ENCODE results near the gene ADGRD1. TPM values are rescaled to one million over a fixed set of nuclear protein-coding genes. Genes with fewer than 3 reads are reported as not detected.

ADGRD1 gene
- total RNA-seq, 1 donor from 2014 or later, result 108 TPM

- Histone ChIP-seq H3K4me3 (no peak overlapping the region), H3K36me3 (peaks cover 11% of the 10 kb centered on the region), H3K4me1 (no peaks in the 10 kb centered on the region), H3K27ac (no peak overlapping the region), H3K9me3 (no peaks in the 10 kb centered on the region), H3K27me3 (ENCODE audit: low read depth) (no peaks in the 10 kb centered on the region)
- DNase-seq (peak; percentile 35), ATAC-seq (no peak)
- intact Hi-C loops (cut with DNase I), result no loop called here
- TF ChIP-seq, protein P1, sequence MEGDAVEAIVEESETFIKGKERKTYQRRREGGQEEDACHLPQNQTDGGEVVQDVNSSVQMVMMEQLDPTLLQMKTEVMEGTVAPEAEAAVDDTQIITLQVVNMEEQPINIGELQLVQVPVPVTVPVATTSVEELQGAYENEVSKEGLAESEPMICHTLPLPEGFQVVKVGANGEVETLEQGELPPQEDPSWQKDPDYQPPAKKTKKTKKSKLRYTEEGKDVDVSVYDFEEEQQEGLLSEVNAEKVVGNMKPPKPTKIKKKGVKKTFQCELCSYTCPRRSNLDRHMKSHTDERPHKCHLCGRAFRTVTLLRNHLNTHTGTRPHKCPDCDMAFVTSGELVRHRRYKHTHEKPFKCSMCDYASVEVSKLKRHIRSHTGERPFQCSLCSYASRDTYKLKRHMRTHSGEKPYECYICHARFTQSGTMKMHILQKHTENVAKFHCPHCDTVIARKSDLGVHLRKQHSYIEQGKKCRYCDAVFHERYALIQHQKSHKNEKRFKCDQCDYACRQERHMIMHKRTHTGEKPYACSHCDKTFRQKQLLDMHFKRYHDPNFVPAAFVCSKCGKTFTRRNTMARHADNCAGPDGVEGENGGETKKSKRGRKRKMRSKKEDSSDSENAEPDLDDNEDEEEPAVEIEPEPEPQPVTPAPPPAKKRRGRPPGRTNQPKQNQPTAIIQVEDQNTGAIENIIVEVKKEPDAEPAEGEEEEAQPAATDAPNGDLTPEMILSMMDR (IDR thresholded peaks at IDR 0.05), result no peak
Observed at GRCh38 chr12:131043401-131043871, 89.7 kb downstream of the ADGRD1 start.

- ATAC-seq, result no peak
- TF ChIP-seq, protein P1 (IDR thresholded peaks at IDR 0.05), result no peak
- H3K27ac ChIP-seq, result no peak overlapping the region
- H3K4me1 ChIP-seq, result no peaks in the 10 kb centered on the region
- H3K36me3 ChIP-seq, result peaks cover 11% of the 10 kb centered on the region
- intact Hi-C loops (cut with DNase I), result no loop called here
- H3K4me3 ChIP-seq, result no peak overlapping the region
- H3K27me3 ChIP-seq (ENCODE audit: low read depth), result no peaks in the 10 kb centered on the region
- H3K9me3 ChIP-seq, result no peaks in the 10 kb centered on the region
- peak; percentile 47 for DNase-seq
Observed at GRCh38 chr12:131044136-131044535, 90.4 kb downstream of the ADGRD1 start.

- Histone ChIP-seq H3K27me3 (ENCODE audit: low read depth) (no peaks in the 10 kb centered on the region), H3K27ac (no peak overlapping the region), H3K9me3 (no peaks in the 10 kb centered on the region), H3K4me3 (no peak overlapping the region), H3K4me1 (no peaks in the 10 kb centered on the region), H3K36me3 (peaks cover 11% of the 10 kb centered on the region)
- TF ChIP-seq, protein P1 (IDR thresholded peaks at IDR 0.05), result no peak
- ATAC-seq (no peak), DNase-seq (peak; percentile 33)
- intact Hi-C loops (cut with DNase I), result no loop called here
Observed at GRCh38 chr12:131044760-131045381, 91.2 kb downstream of the ADGRD1 start.

GRCh38 chr12:131045705-131046460 lies 92.2 kb downstream of the ADGRD1 start:
- Histone ChIP-seq H3K27me3 (ENCODE audit: low read depth) (no peaks in the 10 kb centered on the region), H3K27ac (no peak overlapping the region), H3K4me1 (no peaks in the 10 kb centered on the region), H3K9me3 (no peaks in the 10 kb centered on the region), H3K36me3 (peaks cover 11% of the 10 kb centered on the region), H3K4me3 (no peak overlapping the region)
- DNase-seq (peak; percentile 14), ATAC-seq (no peak)
- TF ChIP-seq, protein P1 (IDR thresholded peaks at IDR 0.05), result no peak
- intact Hi-C loops (cut with DNase I), result no loop called here

GRCh38 chr12:131046813-131047788 lies 93.4 kb downstream of the ADGRD1 start:
- ATAC-seq (peak; percentile 18 to 27), DNase-seq (peak; percentile 45)
- peaks cover 11% of the 10 kb centered on the region for H3K36me3 ChIP-seq
- TF ChIP-seq, protein P1 (IDR thresholded peaks at IDR 0.05), result no peak
- H3K4me3 ChIP-seq, result no peak overlapping the region
- intact Hi-C loops (cut with DNase I), result no loop called here
- H3K27ac ChIP-seq, result no peak overlapping the region
- no peaks in the 10 kb centered on the region for H3K27me3 ChIP-seq (ENCODE audit: low read depth)
- H3K9me3 ChIP-seq, result no peaks in the 10 kb centered on the region
- no peaks in the 10 kb centered on the region for H3K4me1 ChIP-seq

Data from lower lobe of right lung (tissue), 2 donors.